CD4-positive, alpha-beta T cell treated with Interleukin-4 for 1 hour (primary cell): ENCODE data around the gene ARPP19.
A peak's percentile ranks its signal among the peaks of the same experiment; 100 is the strongest.

Experiments used
- DNase-seq, 2 donors: peaks; one replicate each; pipeline ENCODE4 v3.0.0-alpha.2; 2020 to 2022

Gene ARPP19

DNA sequence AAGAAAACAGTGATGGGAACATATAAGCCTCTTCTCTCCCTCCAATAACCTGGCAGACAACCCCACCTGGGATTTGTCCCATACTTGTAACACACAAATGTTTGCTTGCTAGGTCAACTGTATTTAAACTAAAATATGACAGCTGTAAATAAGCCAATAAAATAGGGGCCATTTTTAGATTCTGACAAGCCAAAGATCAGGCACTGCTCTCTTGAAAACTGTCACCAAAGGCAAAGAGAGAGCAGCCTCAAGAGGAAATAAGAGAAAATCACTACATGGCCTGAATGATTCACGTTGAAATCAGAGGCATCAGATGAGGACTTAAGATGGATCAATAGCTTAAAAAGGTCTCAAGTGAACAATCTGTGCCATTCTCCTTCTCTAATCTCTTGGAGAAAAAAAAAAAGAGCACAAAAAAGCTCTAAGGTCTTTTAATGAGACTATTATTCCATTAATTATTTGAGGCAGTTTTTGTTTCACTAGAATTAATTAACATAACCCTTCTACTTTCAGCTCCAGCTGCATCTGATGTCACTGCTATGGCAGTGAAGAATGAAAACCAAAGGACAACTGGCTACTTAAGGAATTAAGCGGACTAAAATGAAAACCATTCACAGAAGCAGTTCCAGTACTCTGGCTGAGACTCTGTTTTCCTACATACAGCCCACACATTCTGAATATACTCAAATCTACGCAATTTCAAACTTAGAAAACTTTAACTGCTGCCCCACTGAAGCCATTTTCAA, 59.2 kb downstream of the ARPP19 start:
- DNase-seq: no peak

DNA sequence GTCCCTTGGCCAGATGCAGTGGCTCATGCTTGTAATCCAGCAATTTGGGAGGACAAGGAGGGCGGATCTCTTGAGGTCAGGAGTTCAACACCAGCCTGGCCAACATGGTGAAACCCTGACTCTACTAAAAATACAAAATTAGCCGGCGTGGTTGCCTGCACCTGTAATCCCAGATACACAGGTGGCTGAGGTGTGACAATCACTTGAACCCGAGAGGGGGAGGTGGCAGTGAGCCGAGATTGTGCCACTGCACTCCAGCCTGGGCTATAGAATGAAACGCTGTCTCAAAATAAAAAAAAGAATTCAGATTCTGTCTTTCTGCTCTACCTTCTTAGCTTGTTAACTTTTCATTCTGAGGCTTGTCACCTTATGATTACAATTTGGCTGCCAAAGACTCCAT, 62.3 kb downstream of the ARPP19 start:
- DNase-seq: no peak

DNA sequence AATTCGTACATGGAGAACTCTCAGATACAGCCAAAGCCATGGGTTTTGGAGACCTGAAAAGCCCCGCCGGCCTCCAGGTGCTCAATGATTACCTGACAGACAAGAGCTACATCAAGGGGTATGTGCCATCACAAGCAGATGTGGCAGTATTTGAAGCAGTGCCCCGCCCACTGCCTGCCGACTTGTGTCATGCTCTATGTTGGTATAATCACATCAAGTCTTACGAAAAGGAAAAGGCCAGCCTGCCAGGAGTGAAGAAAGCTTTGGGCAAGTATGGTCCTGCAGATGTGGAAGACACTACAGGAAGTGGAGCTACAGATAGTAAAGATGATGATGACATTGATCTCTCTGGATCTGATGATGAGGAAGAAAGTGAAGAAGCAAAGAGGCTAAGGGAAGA, 63.7 kb downstream of the ARPP19 start:
- DNase-seq: no peak

DNA sequence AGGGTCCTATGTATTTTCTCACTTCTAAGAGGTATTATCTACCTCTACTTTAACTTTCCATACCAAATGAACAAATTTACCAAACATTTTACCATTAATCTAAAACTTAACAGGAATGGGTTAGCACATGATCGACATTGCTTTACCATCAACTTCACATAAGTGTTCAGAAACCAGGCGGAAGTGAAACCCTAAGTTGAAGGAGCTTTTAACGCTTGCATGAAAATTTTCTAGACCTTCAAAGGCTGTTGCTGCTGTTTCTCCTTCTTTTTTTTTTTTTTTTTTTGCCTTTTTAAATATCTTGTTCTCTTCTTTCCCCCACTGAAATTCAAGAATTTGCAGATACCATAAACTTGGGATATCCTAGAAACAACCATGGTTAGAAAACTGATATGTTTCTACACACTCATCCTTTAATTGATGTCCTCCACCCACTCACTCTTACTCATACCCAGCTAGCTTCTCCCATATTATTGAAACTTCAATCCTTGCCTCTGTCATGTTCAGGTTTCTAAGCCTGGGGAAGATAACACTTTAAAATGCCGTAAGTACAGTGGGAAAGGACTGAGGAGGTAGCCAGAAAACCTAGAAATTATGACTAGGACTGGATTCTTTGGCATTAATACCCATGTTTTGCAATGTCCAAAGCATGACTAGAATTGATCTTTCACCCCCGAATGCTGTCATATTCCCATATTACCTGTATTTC, 64.9 kb downstream of the ARPP19 start:
- DNase-seq: peak in 1 of 2 donors; percentile 21

DNA sequence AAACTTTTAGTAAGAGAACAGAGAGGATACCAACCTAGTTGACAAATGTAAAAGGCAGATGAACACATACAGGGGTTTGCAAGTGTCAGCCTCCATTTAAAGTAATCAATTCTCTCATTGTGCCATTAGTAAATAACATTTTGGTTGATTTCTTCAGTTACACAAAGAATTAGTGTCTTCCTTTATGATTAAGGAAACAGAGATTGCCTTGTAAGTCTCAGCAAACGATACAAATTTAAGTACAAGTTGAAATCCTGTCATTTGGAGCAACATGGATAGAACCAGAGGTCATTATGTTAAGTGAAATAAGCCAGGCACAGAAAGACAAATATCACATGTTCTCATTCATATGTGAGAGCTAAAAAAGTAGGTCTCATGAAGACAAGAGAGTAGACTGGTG, 66.2 kb downstream of the ARPP19 start:
- DNase-seq: no peak

DNA sequence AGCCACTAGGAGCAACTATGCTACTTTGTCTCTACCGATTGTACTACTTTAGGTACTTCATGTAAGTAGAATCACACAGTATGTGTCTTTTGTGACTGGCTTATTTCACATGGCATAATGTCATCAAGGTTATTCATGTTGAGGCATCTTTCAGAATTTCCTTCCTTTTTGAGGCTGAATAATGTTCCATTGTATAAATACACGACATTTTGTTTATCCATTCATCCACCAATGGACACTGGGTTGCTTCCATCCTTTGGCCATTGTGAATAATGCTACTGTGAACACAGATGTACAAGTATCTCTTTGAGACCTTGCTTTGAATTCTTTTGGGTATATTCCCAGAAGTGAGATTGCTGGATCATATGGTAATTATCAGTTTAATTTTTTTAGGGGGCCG, 69.3 kb downstream of the ARPP19 start:
- no peak for DNase-seq

DNA sequence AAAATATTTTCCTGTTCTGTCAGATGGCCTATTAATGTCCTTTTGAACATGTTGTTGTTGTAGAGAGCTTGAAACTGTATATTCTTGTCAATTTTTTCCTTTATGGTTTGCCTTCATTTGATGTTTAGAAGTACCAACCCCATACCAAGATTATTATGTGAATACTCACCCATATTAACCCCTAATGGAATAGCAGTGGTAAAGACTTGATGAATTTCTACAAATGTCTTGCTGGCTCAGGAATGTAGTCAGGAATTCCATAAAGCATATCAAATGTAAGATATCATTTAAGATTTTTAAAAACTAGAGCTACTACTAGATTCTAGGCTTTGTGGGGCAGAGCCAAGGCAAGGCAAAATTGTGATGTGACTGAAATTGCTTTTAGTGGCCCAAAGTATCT, 70.1 kb downstream of the ARPP19 start:
- no peak for DNase-seq
